Liver (tissue), 3 donors: ENCODE measurements around the gene PGAP3.

Source experiments
- CTCF ChIP-seq: fragments of 150-350 bp; IDR thresholded peaks from 2 replicates; pipeline ENCODE4 v1.5.1; 2017; ENCODE audit warnings: improper control_type of control experiment, low read depth, low read length; ENCODE audit not compliant: missing input control
- MAX ChIP-seq: IDR thresholded peaks from 2 replicates; pipeline ENCODE4 v1.6.1; 2016; ENCODE audit warnings: antibody characterized with exemption
- RAD21 ChIP-seq, 2 donors: IDR thresholded peaks; 2 replicates each; pipeline ENCODE4 v1.6.1; 2016; ENCODE audit warnings: antibody characterized with exemption in 2 of 2, mild to moderate bottlenecking in 2 of 2
- REST ChIP-seq: IDR thresholded peaks from 2 replicates; pipeline ENCODE4 v1.6.1; 2016; ENCODE audit warnings: antibody characterized with exemption, mild to moderate bottlenecking
- donor health status: healthy.
- donor health status: healthy.

- TF ChIP-seq CTCF (no peak), RAD21 (IDR thresholded peaks at IDR 0.05) (no peak), MAX (no peak), REST (no peak)
These were observed 46.0 kb downstream of the PGAP3 start for GRCh38 chr17:39641883-39642282.
